Ishikawa (cell line): ENCODE data around the gene DYNC1I1.

Experiments used
- CREB1 ChIP-seq: IDR thresholded peaks from 2 replicates; pipeline ENCODE4 v1.6.1; 2012; ENCODE audit warnings: low read depth
- EP300 ChIP-seq: IDR thresholded peaks from 2 replicates; pipeline ENCODE4 v1.6.1; 2012; ENCODE audit warnings: borderline replicate concordance
- RAD21 ChIP-seq: IDR thresholded peaks from 2 replicates; pipeline ENCODE4 v1.6.1; 2012; ENCODE audit warnings: low read depth
- REST ChIP-seq: IDR thresholded peaks from 2 replicates; pipeline ENCODE4 v1.6.1; 2012; ENCODE audit warnings: low read depth, mild to moderate bottlenecking
- YY1 ChIP-seq: IDR thresholded peaks from 2 replicates; pipeline ENCODE4 v1.6.1; 2012; ENCODE audit warnings: low read depth
- TF ChIP-seq, protein P1 (sequence below): IDR thresholded peaks from 2 replicates; pipeline ENCODE4 v1.6.1; 2012

DNA sequence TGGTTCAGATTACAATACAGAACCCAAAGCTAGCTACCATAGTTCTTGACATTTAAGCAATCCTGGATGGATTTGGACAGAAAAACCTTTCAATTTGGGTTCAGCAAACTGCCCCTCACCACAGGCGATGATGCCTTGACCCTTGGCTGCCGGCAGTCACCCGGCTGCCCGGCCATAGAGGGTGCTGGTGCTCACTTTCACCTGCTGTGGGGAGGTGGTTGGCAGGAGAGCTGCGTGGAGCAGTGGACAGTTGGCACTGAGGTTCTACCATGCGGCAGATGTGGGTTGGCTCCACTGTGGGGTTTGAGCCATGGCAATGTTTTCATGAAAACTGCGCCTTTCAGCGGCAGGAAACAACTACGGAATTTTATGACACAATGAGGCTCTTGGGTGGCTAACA is 99.5 kb downstream of the DYNC1I1 start:
- TF ChIP-seq, protein P1, sequence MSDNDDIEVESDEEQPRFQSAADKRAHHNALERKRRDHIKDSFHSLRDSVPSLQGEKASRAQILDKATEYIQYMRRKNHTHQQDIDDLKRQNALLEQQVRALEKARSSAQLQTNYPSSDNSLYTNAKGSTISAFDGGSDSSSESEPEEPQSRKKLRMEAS = no peak
- TF ChIP-seq YY1 (no peak), EP300 (no peak), REST (no peak), CREB1 (no peak), RAD21 (no peak)
